GM19193 (cell line): ENCODE results near the gene MLLT10.

Experiments used
- POLR2A ChIP-seq: IDR thresholded peaks from 4 replicates; pipeline ENCODE4 v1.6.1; 2011; ENCODE audit not compliant: insufficient read depth, insufficient read length; ENCODE audit errors: extremely low read depth

MLLT10 gene

DNA sequence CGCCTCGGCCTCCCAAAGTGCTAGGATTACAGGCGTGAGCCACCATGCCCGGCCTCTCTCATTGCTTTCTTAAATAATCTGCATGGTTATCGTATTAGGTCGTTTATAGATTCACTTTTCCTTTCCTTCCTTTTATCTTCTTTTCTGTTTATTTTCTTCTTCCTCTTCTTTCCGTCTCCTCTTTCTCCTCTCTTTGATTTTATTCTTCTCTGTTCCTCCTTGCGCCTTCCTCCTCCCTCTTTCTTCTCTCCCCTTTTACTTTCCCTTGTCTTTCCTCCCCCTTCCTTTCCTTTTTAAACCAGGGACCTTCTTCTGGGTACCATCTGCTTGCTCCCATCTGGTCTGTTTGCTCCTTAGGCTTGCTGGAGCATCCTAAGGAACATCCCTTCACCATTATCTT is 18.6 kb downstream of the MLLT10 start:
- no peak for TF ChIP-seq POLR2A

DNA sequence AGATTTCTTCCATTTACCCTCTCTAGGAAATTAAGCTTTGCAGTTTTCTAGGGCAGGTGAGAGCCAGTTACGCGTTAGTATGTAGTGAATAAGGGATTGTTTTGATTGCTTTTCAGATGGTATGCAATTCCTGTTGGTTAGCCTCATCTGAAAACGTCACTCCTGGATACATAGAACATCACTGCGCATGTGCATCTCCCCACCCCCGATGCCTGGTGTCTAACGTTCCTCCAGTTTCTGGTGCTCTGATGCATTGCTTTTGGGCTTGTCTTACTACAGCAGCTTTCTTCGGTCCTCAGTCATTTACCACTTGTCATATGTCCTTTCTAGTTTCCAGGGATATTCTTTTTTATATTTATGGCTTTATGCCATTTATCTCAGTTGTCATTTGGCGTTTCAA is 22.5 kb downstream of the MLLT10 start:
- TF ChIP-seq POLR2A = no peak

DNA sequence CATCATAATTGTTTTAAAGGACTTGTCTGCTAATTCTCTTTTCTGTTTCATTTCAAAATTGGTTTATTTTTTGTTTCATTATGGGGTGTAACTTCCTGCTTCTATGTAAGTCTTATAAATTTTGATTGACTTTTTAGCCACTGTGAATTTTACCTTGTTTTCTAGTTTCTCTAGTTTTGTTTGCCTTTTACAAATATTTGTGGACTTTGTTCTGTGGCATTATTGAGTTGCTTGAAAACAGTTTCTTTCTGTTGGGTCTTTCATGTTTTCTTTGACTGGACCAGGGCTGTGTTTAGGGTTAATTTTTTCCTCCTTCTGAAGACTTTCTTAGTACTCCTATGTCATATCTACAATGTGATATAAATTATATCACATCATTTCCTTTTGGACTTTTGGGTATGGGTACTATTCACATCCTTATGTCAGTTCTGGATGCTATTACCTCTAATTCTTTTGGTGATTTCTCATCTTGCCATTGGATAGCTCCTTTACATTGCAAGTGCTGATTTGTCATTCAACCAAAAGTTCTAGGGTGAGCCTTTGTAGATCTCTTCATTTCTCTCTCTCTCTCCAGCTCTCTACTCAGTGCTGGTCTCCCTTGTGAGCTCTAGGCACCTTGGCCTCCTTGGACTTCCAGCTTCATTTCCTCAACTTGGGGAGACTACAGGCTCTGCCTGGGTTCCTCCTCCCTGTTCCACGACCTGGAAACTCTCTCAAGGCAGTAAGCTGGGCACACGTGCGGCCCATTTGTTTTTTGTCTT is 36.9 kb downstream of the MLLT10 start:
- TF ChIP-seq POLR2A = no peak

DNA sequence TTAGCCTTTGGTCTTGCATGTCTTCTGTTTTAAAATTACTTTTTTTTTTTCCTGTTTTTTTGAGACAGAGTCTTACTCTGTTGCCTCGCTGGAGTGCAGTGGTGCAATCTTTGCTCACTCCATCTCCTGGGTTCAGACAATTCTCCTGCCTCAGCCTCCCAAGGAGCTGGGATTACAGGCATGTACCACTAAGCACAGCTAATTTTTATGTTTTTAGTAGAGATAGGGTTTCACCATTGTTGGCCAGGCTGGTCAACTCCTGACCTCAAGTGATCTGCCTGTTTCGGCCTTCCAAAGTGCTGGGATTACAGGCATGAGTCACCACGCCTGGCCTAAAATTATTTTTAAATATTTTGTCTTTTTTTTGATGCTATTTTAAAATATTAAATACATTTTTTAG is 38.5 kb downstream of the MLLT10 start:
- TF ChIP-seq POLR2A = no peak

DNA sequence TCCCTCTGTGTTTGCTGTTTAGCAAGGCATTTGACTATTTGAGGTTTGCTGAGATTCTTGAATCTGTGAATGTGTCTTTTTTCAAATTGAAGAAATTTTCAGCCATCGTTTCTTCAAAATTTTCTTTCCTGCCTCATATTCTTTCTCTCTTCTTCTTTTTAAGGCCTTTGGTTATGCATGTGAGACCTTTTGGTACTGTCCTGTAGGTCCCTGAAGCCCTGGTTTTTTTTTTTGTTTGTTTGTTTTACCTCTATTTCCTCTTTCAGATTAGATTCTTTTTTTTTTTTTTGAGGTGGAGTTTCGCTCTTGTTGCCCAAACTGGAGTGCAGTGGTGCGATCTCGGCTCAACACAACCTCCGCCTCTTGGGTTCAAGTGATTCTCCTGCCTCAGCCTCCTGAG is 45.3 kb downstream of the MLLT10 start:
- TF ChIP-seq POLR2A = no peak

DNA sequence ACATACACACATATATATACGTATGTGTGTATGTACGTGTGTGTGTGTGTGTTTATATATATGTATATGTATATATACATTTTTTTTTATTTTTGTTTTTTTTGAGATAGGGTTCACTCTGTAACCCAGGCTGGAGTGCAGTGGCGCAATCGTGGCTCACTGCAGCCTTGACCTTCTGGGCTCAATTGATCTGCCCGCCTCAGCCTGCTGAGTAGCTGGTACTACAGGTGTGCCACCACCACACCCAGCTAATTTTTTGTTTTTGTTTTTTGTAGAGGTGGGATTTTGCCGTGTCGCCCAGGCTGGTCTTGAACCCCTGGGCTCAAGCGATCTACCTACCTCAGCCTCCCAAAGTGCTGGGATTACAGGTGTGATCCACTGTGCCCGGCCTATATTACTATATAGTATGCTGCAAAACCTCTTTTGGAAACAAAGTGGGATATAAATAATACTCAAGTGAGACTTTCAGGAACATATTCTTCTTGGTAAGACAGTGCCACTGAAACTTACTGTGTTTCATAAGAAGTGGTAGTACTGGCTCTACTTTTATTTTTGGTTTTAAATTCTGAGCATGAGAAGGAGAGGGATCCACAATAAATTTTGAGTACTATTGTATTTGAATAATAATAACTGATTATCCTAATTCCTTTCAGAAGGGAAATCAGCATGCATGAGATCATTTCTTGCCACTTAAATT is 51.0 kb downstream of the MLLT10 start:
- TF ChIP-seq POLR2A = no peak

DNA sequence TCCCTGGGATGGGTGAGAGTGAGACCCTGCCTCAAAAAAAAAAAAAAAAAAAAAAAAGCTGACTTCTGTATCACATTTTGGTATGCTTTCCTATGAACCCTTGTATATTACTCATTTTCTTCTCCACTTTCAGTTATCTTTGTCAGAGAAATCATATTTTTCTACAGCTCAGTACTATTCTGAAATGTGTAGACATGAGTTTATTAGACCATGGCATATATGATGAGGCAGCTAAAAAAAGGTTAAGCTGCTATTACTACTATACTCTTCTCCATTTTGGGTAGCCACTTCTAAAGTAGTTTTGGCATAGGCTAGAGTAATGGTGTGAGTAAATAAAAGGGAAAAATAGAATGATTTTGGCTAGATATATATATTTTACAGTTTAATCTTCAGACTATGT is 53.4 kb downstream of the MLLT10 start:
- no peak for TF ChIP-seq POLR2A

DNA sequence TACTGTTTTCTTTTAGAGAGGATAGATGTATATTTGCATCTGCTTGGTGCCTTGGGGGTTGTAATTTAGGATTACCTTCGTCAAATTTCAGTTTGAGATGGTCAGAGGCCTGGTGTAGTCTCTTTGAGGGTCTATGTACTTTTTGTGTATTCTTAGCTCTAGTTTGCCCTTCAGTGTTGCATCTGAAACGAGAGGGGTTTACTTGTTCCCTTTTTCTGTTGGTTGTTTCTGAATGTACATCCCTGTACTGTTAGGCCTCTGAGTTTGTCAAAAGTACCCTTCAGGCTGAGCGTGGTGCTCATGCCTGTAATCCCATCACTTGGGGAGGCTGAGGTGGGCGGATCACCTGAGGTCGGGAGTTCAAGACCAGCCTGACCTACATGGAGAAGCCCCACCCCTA is 60.0 kb downstream of the MLLT10 start:
- TF ChIP-seq POLR2A = no peak

DNA sequence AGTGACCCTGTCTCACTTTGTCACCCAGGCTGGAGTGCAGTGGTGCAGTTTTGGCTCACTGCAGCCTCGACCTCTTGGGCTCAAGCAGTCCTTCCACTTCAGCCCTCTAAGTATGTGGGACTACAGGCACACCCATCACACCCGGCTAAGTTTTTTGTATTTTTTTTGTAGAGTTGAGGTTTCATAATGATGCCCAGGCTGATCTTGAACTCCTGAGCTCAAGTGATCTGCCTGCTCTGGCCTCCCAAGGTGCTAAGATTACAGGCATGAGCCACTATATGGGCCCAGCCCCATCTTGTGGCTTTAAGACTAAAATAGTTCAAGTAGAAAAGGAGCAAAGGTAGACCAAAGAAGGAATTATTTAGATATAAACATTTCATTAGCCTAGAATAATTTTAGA is 65.5 kb downstream of the MLLT10 start:
- no peak for TF ChIP-seq POLR2A

DNA sequence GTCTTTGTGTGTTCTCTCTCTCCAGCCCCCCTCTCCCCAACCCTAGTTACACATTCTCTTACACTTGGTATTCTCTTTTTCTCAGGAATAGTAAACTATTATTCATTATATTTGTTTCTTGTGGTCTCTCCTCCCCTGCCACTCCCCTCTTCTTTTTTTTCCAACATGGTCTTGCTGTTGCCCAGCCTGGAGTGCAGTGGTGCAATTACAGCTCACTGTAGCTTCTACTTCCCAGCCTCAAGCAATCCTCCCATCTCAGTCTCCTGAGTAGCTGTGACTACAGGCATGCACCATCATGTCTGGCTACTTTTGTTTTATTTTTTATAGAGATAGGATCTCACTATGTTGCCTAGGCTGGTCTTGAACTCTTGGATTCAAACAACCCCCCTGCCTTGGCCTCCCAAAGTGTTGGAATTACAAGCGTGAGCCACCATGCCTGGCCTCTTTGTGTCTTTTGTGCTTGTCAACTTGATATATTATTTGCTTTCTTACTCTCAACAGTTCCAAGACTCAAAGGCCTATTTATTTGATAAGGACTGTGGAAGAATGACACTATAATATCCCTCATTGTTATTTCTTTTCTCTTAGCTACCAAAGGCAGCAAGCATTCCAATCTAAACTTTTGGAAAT is 66.9 kb downstream of the MLLT10 start:
- no peak for TF ChIP-seq POLR2A

DNA sequence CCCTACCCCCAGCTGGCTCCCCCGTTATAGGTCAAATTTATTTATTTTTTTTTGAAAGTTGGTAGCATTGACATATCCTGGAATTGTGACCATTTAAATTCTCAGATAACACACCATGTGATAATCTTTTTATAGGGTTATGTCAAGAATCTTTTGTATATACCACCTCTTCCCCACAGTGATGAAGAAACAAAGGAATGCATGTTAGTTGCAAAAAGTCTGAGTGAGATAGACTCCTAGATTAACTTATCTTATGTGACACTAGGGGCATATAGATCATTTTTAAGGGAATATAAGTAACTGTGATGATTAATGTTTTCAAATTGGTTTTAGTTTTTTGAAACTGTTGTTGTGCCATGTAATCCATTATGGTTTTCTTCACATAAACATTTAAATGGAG is 68.3 kb downstream of the MLLT10 start:
- no peak for TF ChIP-seq POLR2A

DNA sequence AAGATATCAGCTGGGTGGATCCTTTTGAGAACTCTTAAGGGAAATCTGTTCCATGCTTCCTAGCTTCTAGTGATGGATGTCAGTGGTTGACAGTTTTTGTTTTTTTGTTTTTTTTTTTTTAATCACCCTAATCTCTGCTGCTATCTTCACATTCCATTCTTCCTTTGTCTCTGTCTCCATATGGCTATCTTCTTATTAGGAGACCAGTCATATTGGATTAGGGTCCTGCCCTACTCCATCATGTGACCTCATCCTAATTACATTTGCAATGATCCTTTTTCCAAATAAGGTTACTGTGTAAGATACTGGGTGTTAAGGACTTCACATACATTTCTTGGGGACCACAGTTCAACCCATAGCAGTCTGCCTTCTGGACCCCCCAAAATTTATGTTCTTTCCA is 69.7 kb downstream of the MLLT10 start:
- TF ChIP-seq POLR2A = no peak

DNA sequence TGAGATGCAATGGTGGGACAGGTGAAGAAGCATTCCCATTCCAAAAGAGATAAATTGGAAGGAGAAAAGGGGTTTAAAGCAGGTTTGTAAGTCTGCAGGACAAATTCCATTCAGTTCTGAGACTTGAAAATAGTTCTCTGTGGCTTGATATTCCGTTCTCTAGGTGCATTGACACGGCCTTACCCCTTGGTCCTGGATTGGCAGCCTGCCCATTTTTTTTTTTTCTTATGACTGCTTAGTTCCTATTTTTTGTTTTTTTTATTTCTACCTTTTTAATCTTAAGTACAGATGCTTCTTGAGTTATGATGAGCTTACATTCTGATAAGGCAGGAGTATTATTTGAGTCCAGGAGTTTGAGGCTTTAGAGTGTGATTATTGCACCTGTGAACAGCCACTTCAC is 70.6 kb downstream of the MLLT10 start:
- TF ChIP-seq POLR2A = no peak

DNA sequence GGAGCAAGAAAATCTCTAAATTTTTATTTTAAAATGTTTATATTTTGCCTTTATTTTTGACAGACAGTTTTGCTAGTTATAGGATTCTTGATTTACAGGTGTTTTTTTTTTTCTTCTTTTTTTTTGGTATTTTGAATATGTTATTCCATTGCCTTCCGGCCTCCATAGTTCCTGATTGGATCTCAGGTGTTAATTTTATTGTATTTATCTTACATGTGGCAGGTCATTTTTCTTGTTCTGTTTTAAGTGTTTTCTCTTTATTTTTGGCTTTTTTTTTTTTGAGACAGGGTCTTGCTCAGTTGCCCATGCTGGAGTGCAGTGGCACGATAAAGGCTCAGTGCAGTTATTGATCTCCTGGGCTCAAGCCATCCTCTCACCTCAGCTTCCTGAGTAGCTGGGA is 73.9 kb downstream of the MLLT10 start:
- no peak for TF ChIP-seq POLR2A

DNA sequence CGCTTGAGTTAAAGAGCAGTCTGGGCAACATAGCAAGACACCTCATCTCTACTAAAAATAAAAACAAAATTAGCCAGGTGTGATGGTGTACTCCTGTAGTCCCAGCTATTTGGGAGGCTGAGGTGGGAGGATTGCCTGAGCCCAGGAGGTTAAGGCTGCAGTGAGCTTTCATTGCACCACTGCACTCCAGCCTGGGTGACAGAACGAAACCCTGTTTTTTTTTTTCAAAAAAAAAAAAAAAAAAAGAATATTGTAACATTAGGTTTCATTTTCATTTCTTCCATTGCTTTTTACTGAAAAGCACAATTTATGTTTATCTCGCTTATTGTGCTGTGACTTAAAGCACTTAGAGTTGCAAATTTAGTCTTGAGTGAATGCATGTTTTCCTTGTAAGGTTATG is 80.0 kb downstream of the MLLT10 start:
- no peak for TF ChIP-seq POLR2A

DNA sequence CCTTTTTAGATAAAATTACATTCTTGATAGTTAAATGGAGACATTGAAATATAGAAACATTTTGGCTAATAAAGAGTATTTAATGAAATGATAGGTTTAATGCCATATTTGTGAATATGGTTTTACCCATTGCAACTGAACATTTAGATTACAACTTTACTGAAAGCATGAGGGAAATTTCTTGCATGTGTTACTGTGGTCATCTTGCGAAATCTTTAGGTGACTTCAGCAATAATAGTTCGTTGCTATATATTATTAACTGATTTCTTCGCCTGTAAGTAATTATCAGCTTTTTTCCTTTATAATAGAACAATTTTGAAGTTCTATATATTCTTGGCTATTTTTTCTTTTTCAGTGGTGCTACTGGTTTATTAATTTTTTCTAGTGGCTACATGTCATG is 83.2 kb downstream of the MLLT10 start:
- no peak for TF ChIP-seq POLR2A

DNA sequence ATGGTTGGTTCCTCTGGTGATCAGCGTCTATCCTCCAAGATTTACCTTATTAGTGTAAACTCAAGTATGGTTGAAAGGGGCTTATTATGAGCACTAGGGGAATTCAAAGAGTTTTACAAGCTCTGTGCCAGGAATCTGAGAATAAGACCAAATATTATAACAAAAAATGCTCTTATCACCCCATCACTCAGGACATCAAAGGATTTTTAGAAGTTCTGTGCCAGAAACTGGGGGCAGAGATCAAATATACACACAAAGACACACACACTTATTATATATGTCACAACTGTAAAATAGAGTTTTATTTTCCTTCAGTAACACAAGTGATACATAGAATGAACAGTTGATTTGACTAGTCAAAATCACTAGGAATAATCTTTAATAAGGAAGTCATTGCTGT is 89.3 kb downstream of the MLLT10 start:
- TF ChIP-seq POLR2A = no peak

DNA sequence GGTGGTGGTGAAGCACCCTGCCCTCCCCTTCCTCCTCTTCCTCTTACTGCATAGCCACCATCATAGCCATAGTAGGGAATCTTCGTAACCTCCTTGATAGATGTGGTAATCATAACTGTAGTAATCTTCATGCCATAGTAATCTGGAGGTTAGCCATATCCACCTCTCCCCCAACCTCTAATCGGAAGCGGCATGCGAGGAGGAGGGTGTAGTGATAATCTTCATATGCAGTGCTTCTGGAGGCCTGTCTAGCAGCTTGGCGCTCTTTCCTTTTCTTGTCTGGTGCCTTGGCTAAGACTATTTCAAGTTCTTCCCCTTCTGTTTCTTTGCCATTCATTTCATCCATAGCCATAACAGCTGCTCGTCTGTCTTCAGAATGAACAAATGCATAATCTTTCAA is 90.9 kb downstream of the MLLT10 start:
- TF ChIP-seq POLR2A = no peak
